Measurements from ENCODE around the gene BCAS1.

BCAS1 gene

DNA sequence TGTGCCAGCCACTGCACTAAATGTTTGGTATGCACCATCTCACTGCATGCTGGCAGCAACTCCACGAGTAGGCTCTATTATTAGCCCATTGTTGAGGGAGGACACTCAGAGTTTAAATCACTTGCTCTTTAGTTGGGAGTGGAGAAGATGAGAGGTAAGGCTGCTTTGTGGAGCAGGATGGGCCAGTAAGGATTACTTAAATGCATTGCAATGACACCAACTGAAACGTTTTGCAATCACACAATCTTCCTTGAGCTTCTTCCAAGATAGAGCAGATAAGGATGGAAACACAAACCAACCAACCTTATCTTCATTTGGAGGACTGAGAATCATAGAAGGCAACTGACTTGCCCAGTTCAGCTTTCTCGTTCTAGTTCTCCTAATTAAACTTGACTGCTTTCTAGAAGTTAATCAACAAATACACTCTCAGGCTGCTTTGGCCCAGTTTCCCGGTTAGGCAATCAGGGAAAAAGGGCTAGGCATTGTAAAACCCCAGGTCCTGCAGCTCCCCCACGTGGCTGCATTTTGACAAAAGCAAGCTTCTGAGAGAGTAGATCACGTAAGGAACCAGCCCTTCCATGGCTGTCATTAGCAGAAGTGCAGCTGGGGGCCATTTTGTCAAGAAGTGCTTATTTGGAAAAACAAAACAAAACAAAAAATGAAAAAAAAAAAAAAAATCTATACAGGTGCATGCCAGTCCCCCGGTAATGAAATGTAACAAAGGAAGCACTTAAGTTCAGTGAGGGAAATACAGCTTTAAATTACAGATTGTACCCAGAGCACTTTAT, 130.6 kb downstream of the BCAS1 start:
- TF ChIP-seq YY1 (IDR thresholded peaks at IDR 0.05; ENCODE audit: low read depth) (peak; percentile 75), EGR1 (IDR thresholded peaks at IDR 0.05) (no peak), TEAD4 (IDR thresholded peaks at IDR 0.05) (peak; percentile 15; the same call in 1 of the 2 replicates), CEBPB (IDR thresholded peaks at IDR 0.05) (peak; percentile 79), RAD21 (IDR thresholded peaks at IDR 0.05; ENCODE audit: low read depth) (peak; percentile 94), CREB1 (IDR thresholded peaks at IDR 0.05; ENCODE audit: low read depth) (no peak)

- no peak for TF ChIP-seq MAX (IDR thresholded peaks at IDR 0.05)
Observed at GRCh38 chr20:53939190-53939571, 131.2 kb downstream of the BCAS1 start.

- TF ChIP-seq USF1 (IDR thresholded peaks at IDR 0.05) = no peak
Observed at GRCh38 chr20:53938739-53939138, 131.7 kb downstream of the BCAS1 start.

- TF ChIP-seq TCF12 (IDR thresholded peaks at IDR 0.05; ENCODE audit: low read depth) (no peak), YY1 (IDR thresholded peaks at IDR 0.05; ENCODE audit: low read depth) (no peak), MAX (IDR thresholded peaks at IDR 0.05) (no peak), TEAD4 (IDR thresholded peaks at IDR 0.05) (no peak), EGR1 (IDR thresholded peaks at IDR 0.05) (no peak), NFIC (IDR thresholded peaks at IDR 0.05) (no peak), TAF1 (IDR thresholded peaks at IDR 0.05; ENCODE audit: low read depth) (no peak), USF1 (IDR thresholded peaks at IDR 0.05) (no peak), FOXM1 (IDR thresholded peaks at IDR 0.05; ENCODE audit: borderline replicate concordance, low read depth) (no peak), RAD21 (IDR thresholded peaks at IDR 0.05; ENCODE audit: low read depth) (no peak)
- TF ChIP-seq, protein P1, sequence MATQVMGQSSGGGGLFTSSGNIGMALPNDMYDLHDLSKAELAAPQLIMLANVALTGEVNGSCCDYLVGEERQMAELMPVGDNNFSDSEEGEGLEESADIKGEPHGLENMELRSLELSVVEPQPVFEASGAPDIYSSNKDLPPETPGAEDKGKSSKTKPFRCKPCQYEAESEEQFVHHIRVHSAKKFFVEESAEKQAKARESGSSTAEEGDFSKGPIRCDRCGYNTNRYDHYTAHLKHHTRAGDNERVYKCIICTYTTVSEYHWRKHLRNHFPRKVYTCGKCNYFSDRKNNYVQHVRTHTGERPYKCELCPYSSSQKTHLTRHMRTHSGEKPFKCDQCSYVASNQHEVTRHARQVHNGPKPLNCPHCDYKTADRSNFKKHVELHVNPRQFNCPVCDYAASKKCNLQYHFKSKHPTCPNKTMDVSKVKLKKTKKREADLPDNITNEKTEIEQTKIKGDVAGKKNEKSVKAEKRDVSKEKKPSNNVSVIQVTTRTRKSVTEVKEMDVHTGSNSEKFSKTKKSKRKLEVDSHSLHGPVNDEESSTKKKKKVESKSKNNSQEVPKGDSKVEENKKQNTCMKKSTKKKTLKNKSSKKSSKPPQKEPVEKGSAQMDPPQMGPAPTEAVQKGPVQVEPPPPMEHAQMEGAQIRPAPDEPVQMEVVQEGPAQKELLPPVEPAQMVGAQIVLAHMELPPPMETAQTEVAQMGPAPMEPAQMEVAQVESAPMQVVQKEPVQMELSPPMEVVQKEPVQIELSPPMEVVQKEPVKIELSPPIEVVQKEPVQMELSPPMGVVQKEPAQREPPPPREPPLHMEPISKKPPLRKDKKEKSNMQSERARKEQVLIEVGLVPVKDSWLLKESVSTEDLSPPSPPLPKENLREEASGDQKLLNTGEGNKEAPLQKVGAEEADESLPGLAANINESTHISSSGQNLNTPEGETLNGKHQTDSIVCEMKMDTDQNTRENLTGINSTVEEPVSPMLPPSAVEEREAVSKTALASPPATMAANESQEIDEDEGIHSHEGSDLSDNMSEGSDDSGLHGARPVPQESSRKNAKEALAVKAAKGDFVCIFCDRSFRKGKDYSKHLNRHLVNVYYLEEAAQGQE (IDR thresholded peaks at IDR 0.05; ENCODE audit: low read depth) = no peak
Observed at GRCh38 chr20:53937929-53938367, 132.4 kb downstream of the BCAS1 start.

- TF ChIP-seq, protein P1 (IDR thresholded peaks at IDR 0.05; ENCODE audit: low read depth) = no peak
- TF ChIP-seq NFIC (IDR thresholded peaks at IDR 0.05) (no peak), EP300 (IDR thresholded peaks at IDR 0.05; ENCODE audit: borderline replicate concordance) (no peak), EGR1 (IDR thresholded peaks at IDR 0.05) (no peak), ZBTB7A (IDR thresholded peaks at IDR 0.05; ENCODE audit: low read depth) (no peak), TCF12 (IDR thresholded peaks at IDR 0.05; ENCODE audit: low read depth) (no peak), RAD21 (IDR thresholded peaks at IDR 0.05; ENCODE audit: low read depth) (no peak), FOXM1 (IDR thresholded peaks at IDR 0.05; ENCODE audit: borderline replicate concordance, low read depth) (no peak), YY1 (IDR thresholded peaks at IDR 0.05; ENCODE audit: low read depth) (no peak), TEAD4 (IDR thresholded peaks at IDR 0.05) (no peak), TAF1 (IDR thresholded peaks at IDR 0.05; ENCODE audit: low read depth) (no peak), CEBPB (IDR thresholded peaks at IDR 0.05) (no peak)
Observed at GRCh38 chr20:53937339-53937741, 133.1 kb downstream of the BCAS1 start.

DNA sequence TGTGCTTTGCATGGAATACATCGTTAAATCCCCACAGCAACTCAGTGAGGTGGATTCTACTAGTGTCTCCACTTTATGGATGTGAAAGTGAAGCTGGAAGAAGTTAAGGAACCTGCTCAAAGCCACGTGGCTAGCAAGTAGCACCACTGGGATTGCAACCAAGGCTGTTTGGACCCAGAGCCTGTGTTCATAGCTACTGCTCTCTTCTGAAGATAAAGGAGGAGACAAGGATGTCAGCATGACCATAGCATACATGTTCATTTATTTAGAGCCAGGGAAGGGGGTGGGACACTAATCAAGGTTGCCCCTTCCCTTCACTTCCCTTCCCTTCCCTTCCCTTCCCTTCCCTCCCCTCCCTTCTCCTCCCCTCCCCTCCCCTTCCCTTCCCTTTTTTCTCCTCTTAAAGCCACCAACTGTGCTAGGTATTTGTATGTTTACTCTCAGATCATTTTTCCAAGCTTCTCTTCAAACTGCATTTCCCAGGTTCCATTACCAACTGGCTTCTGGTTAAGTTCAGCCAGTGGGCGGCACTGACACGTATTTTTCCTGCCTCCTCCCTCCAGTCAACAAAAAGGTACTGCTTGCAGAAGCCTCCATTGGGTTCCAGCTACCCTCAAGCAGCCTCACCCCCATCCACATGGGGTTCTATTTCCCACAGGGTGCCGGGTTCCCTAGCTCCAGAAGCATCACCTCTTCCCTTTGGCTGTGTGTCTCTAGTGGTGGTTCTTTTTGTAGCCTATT, 134.9 kb downstream of the BCAS1 start:
- TF ChIP-seq CEBPB (IDR thresholded peaks at IDR 0.05) (no peak), TAF1 (IDR thresholded peaks at IDR 0.05; ENCODE audit: low read depth) (no peak), RAD21 (IDR thresholded peaks at IDR 0.05; ENCODE audit: low read depth) (no peak), NFIC (IDR thresholded peaks at IDR 0.05) (no peak), ZBTB7A (IDR thresholded peaks at IDR 0.05; ENCODE audit: low read depth) (no peak), CREB1 (IDR thresholded peaks at IDR 0.05; ENCODE audit: low read depth) (no peak), YY1 (IDR thresholded peaks at IDR 0.05; ENCODE audit: low read depth) (no peak), TEAD4 (IDR thresholded peaks at IDR 0.05) (no peak), EGR1 (IDR thresholded peaks at IDR 0.05) (no peak), EP300 (IDR thresholded peaks at IDR 0.05; ENCODE audit: borderline replicate concordance) (no peak), FOXM1 (IDR thresholded peaks at IDR 0.05; ENCODE audit: borderline replicate concordance, low read depth) (no peak), MAX (IDR thresholded peaks at IDR 0.05) (no peak), USF1 (IDR thresholded peaks at IDR 0.05) (no peak), TCF12 (IDR thresholded peaks at IDR 0.05; ENCODE audit: low read depth) (no peak)
- TF ChIP-seq, protein P1 (IDR thresholded peaks at IDR 0.05; ENCODE audit: low read depth) = no peak
